Neural cell (in vitro differentiated cells): ENCODE results near the gene PMPCA. TPM values are rescaled to one million over a fixed set of nuclear protein-coding genes. Genes with fewer than 3 reads are reported as not detected.

Experiments used
- H2AFZ ChIP-seq: fragments of 200-600, 300-800 bp; sonication (generic), shearing (Covaris generic); 2 replicates; pipeline ENCODE4 v1.6.0; 2014; ENCODE audit warnings: low read depth, mild to moderate bottlenecking, antibody characterized with exemption, low read length, moderate library complexity
- H3F3A ChIP-seq: fragments of 200-600 bp; shearing (Covaris generic); 2 replicates; pipeline ENCODE4 v1.6.1; 2016; ENCODE audit warnings: mild to moderate bottlenecking, moderate library complexity, mixed read lengths, antibody characterized with exemption, low read length; ENCODE audit not compliant: insufficient read depth, poor library complexity, severe bottlenecking
- H3K27ac ChIP-seq: fragments of 200-600, 300-800 bp; sonication (generic), shearing (Covaris generic); 2 replicates; pipeline ENCODE4 v1.5.1; 2014; ENCODE audit warnings: mild to moderate bottlenecking, low read length, moderate library complexity
- H3K27me3 ChIP-seq: fragments of 300-800, 200-600 bp; sonication (generic), shearing (Covaris generic); 2 replicates; pipeline ENCODE4 v1.6.0; 2014; ENCODE audit warnings: mild to moderate bottlenecking, low read depth, low read length, moderate library complexity; ENCODE audit not compliant: insufficient read depth
- H3K36me3 ChIP-seq: fragments of 300-800, 200-600 bp; sonication (generic), shearing (Covaris generic); 2 replicates; pipeline ENCODE4 v1.5.1; 2014; ENCODE audit warnings: mild to moderate bottlenecking, antibody characterized with exemption, low read length, moderate library complexity; ENCODE audit not compliant: insufficient read depth
- H3K4me2 ChIP-seq: fragments of 300-800, 200-600 bp; sonication (generic), shearing (Covaris generic); 2 replicates; pipeline ENCODE4 v1.6.0; 2014; ENCODE audit warnings: mild to moderate bottlenecking, low read length
- H3K4me3 ChIP-seq: fragments of 300-800, 200-600 bp; sonication (generic), shearing (Covaris generic); 2 replicates; pipeline ENCODE4 v1.5.1; 2014; ENCODE audit warnings: mild to moderate bottlenecking, low read length, moderate library complexity
- H3K79me2 ChIP-seq: fragments of 200-600 bp; shearing (Covaris generic); replicated peaks from 2 replicates; pipeline ENCODE4 v1.6.0; 2014; ENCODE audit warnings: mild to moderate bottlenecking, low read length, moderate library complexity; ENCODE audit not compliant: insufficient read depth
- H3K9ac ChIP-seq: fragments of 300-800, 200-600 bp; sonication (generic), shearing (Covaris generic); 2 replicates; pipeline ENCODE4 v1.6.1; 2016; ENCODE audit warnings: mild to moderate bottlenecking, low read length, mixed read lengths
- H3K9me2 ChIP-seq: fragments of 200-600 bp; shearing (Covaris generic); 2 replicates; pipeline ENCODE4 v1.6.1; 2016; ENCODE audit warnings: mild to moderate bottlenecking, low read length, mixed read lengths; ENCODE audit not compliant: insufficient read depth
- H3K9me3 ChIP-seq: fragments of 200-600, 300-800 bp; sonication (generic), shearing (Covaris generic); 2 replicates; pipeline ENCODE4 v1.6.1; 2016; ENCODE audit warnings: mild to moderate bottlenecking, mixed run types, low read length, moderate library complexity, mixed read lengths
- H4K20me1 ChIP-seq: fragments of 200-600 bp; shearing (Covaris generic); 2 replicates; pipeline ENCODE4 v1.6.1; 2016; ENCODE audit warnings: mild to moderate bottlenecking, mixed run types; ENCODE audit not compliant: insufficient read depth
- EP300 ChIP-seq: fragments of 450-650 bp; conservative IDR thresholded peaks from 2 replicates; pipeline ENCODE4 v1.6.1; 2014; ENCODE audit warnings: antibody characterized with exemption, mild to moderate bottlenecking, moderate library complexity; ENCODE audit not compliant: poor library complexity, severe bottlenecking
- EZH2 ChIP-seq: fragments of 200-600, 300-800 bp; shearing (Covaris generic), sonication (generic); IDR thresholded peaks from 2 replicates; pipeline ENCODE4 v1.6.1; 2014; ENCODE audit warnings: antibody characterized with exemption, low read length, borderline replicate concordance, mild to moderate bottlenecking; ENCODE audit not compliant: insufficient read depth, poor library complexity, severe bottlenecking
- MXI1 ChIP-seq: fragments of 450-650 bp; conservative IDR thresholded peaks from 2 replicates; pipeline ENCODE4 v1.6.1; 2014; ENCODE audit warnings: antibody characterized with exemption, mild to moderate bottlenecking; ENCODE audit not compliant: poor library complexity, severe bottlenecking
- POLR2AphosphoS5 ChIP-seq: IDR thresholded peaks from 2 replicates; pipeline ENCODE4 v1.6.1; 2012
- RAD21 ChIP-seq: fragments of 450-650 bp; conservative IDR thresholded peaks from 2 replicates; pipeline ENCODE4 v1.6.1; 2014; ENCODE audit warnings: antibody characterized with exemption, mild to moderate bottlenecking, moderate library complexity
- REST ChIP-seq: IDR thresholded peaks from 2 replicates; pipeline ENCODE4 v1.6.1; 2012; ENCODE audit warnings: borderline replicate concordance
- SMC3 ChIP-seq: fragments of 450-650 bp; conservative IDR thresholded peaks from 2 replicates; pipeline ENCODE4 v1.6.1; 2014; ENCODE audit warnings: antibody characterized with exemption, mild to moderate bottlenecking, moderate library complexity; ENCODE audit not compliant: poor library complexity
- TAF1 ChIP-seq: IDR thresholded peaks from 2 replicates; pipeline ENCODE4 v1.6.1; 2012; ENCODE audit warnings: low read depth
- polyA plus RNA-seq: library from polyadenylated mRNA; depleted of rRNA; stranded (reverse); fragments of >200 nt; gene quantifications from 2 replicates; pipeline ENCODE4 v1.2.3, GENCODE V29; 2014
- TF ChIP-seq, protein P1 (sequence below): fragments of 450-650 bp; IDR thresholded peaks from 2 replicates; pipeline ENCODE4 v1.5.1; 2014; ENCODE audit warnings: antibody characterized with exemption, mild to moderate bottlenecking, moderate library complexity; ENCODE audit not compliant: poor library complexity, severe bottlenecking

PMPCA gene
- polyA plus RNA-seq, 1 donor from 2014 or later: 61.3 TPM

DNA sequence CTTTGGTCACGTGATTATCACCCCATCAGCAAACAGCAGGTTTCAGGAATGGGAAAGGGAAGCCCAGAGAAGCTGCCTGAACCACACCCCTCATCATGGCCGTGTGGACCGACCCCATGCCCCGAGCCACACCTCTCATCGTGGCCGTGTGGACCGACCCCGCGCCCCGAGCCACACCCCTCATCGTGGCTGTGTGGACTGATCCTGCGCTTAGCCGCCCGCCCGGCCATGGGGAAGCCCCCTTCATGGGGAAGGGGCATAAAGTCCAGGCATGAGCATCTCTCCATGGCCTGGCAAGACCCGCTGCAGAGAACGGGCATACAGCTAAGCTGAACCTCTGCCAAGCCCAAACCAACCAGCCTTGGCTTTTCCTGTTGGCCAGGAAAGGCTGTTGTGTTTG lies 16.9 kb upstream of the PMPCA start:
- Histone ChIP-seq H3K4me2 (no peak overlapping the region), H3F3A (no peaks in the 10 kb centered on the region), H3K27me3 (no peaks in the 10 kb centered on the region), H4K20me1 (no peaks in the 10 kb centered on the region), H3K79me2 (peaks cover 8% of the 10 kb centered on the region), H3K4me3 (no peak overlapping the region), H2AFZ (no peak overlapping the region), H3K9me3 (no peaks in the 10 kb centered on the region), H3K9me2 (no peaks in the 10 kb centered on the region), H3K9ac (no peak overlapping the region), H3K36me3 (peaks cover under 1% of the 10 kb centered on the region), H3K27ac (no peak overlapping the region)
- TF ChIP-seq EZH2 (no peak), POLR2AphosphoS5 (no peak), TAF1 (no peak), REST (no peak), MXI1 (no peak), EP300 (no peak), SMC3 (no peak), RAD21 (no peak)
- TF ChIP-seq, protein P1, sequence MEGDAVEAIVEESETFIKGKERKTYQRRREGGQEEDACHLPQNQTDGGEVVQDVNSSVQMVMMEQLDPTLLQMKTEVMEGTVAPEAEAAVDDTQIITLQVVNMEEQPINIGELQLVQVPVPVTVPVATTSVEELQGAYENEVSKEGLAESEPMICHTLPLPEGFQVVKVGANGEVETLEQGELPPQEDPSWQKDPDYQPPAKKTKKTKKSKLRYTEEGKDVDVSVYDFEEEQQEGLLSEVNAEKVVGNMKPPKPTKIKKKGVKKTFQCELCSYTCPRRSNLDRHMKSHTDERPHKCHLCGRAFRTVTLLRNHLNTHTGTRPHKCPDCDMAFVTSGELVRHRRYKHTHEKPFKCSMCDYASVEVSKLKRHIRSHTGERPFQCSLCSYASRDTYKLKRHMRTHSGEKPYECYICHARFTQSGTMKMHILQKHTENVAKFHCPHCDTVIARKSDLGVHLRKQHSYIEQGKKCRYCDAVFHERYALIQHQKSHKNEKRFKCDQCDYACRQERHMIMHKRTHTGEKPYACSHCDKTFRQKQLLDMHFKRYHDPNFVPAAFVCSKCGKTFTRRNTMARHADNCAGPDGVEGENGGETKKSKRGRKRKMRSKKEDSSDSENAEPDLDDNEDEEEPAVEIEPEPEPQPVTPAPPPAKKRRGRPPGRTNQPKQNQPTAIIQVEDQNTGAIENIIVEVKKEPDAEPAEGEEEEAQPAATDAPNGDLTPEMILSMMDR: no peak

- H2AFZ ChIP-seq: no peak overlapping the region
- no peaks in the 10 kb centered on the region for H3K9me2 ChIP-seq
- H4K20me1 ChIP-seq: no peaks in the 10 kb centered on the region
- no peak overlapping the region for H3K4me2 ChIP-seq
- peaks cover 18% of the 10 kb centered on the region for H3K79me2 ChIP-seq
- no peak overlapping the region for H3K4me3 ChIP-seq
- H3K9ac ChIP-seq: no peak overlapping the region
- no peaks in the 10 kb centered on the region for H3K27me3 ChIP-seq
- peaks cover 3% of the 10 kb centered on the region for H3K36me3 ChIP-seq
- TF ChIP-seq POLR2AphosphoS5 (no peak), RAD21 (no peak), REST (no peak), MXI1 (no peak), EP300 (no peak), SMC3 (no peak), EZH2 (no peak), TAF1 (no peak)
- TF ChIP-seq, protein P1: no peak
- no peaks in the 10 kb centered on the region for H3K9me3 ChIP-seq
- no peak overlapping the region for H3K27ac ChIP-seq
- no peaks in the 10 kb centered on the region for H3F3A ChIP-seq
These were observed 16.0 kb upstream of the PMPCA start for GRCh38 chr9:136394312-136395019.
